NCI-H510A treated with DMSO at 0.1 percent for 48 hours (cell line): ENCODE measurements around the gene SH3TC1.

Experiments used
- DNase-seq: peaks from one replicate; lab custom pipeline; 2025; lab: John Stamatoyannopoulos, UW

SH3TC1 gene

GRCh38 chr4:8262637-8263322 lies 63.7 kb downstream of the SH3TC1 start:
- no peak for DNase-seq

GRCh38 chr4:8263397-8263796 lies 64.3 kb downstream of the SH3TC1 start:
- no peak for DNase-seq

- DNase-seq, result no peak
Observed at GRCh38 chr4:8264106-8264505, 65.0 kb downstream of the SH3TC1 start.

GRCh38 chr4:8265171-8265929 lies 66.3 kb downstream of the SH3TC1 start:
- DNase-seq, result no peak

- no peak for DNase-seq
Observed at GRCh38 chr4:8266088-8266487, 67.0 kb downstream of the SH3TC1 start.

- DNase-seq, result no peak
Observed at GRCh38 chr4:8266508-8266907, 67.4 kb downstream of the SH3TC1 start.

GRCh38 chr4:8267077-8267476 lies 68.0 kb downstream of the SH3TC1 start:
- peak; percentile 28 for DNase-seq

GRCh38 chr4:8268211-8268610 lies 69.1 kb downstream of the SH3TC1 start:
- no peak for DNase-seq

- no peak for DNase-seq
Observed at GRCh38 chr4:8268901-8269534, 69.9 kb downstream of the SH3TC1 start.

GRCh38 chr4:8269535-8270417 lies 70.7 kb downstream of the SH3TC1 start, which contains the start of gene HTRA3:
HTRA3 (plus strand) TSS chr4:8269754; CDS start chr4:8269969, 215 bp downstream.
- DNase-seq, result no peak

GRCh38 chr4:8270418-8270771 lies 71.3 kb downstream of the SH3TC1 start:
- no peak for DNase-seq

GRCh38 chr4:8270912-8271815 lies 72.1 kb downstream of the SH3TC1 start:
- no peak for DNase-seq

GRCh38 chr4:8271821-8272220 lies 72.7 kb downstream of the SH3TC1 start:
- no peak for DNase-seq

GRCh38 chr4:8272472-8273428 lies 73.7 kb downstream of the SH3TC1 start:
- DNase-seq, result no peak

GRCh38 chr4:8273450-8273849 lies 74.4 kb downstream of the SH3TC1 start:
- DNase-seq, result no peak

GRCh38 chr4:8274066-8274652 lies 75.1 kb downstream of the SH3TC1 start:
- DNase-seq, result no peak

GRCh38 chr4:8274765-8275547 lies 75.9 kb downstream of the SH3TC1 start:
- DNase-seq, result no peak

- DNase-seq, result no peak
Observed at GRCh38 chr4:8275548-8275910, 76.4 kb downstream of the SH3TC1 start.
